AG09319 (cell line): Measurements from ENCODE around the gene ERC1.

Source experiments
- DNase-seq: peaks from one replicate; pipeline ENCODE4 v3.0.0-alpha.2; 2010; ENCODE audit warnings: low read depth; ENCODE audit errors: extremely low read depth
- CTCF ChIP-seq: IDR thresholded peaks from 2 replicates; pipeline ENCODE4 v1.5.1; 2011; ENCODE audit warnings: low read depth, mild to moderate bottlenecking, inconsistent platforms, low read length, moderate library complexity

ERC1 gene

GRCh38 chr12:1107669-1108068, 116.6 kb downstream of the ERC1 start:
- DNase-seq = no peak
- TF ChIP-seq CTCF = no peak

DNA sequence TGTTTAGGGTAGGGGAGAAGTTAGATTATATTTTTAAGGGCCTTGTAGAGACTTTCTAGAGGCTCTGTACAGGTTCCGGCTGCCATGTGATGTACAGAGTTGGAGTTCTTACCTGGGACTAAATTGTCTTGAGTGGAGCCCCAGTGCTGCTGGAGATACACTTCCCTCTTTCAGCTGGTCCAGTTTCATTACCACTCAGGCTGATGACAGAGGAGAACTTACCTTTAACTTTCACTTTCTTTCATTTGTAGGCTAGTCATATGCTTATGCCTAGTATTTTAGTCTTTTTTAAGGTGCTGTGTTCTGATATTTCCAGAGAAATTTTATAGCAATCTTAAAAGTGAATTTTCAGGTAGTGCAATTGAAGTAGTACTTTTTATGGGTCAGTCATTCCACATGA, 117.3 kb downstream of the ERC1 start:
- TF ChIP-seq CTCF = no peak
- no peak for DNase-seq

DNA sequence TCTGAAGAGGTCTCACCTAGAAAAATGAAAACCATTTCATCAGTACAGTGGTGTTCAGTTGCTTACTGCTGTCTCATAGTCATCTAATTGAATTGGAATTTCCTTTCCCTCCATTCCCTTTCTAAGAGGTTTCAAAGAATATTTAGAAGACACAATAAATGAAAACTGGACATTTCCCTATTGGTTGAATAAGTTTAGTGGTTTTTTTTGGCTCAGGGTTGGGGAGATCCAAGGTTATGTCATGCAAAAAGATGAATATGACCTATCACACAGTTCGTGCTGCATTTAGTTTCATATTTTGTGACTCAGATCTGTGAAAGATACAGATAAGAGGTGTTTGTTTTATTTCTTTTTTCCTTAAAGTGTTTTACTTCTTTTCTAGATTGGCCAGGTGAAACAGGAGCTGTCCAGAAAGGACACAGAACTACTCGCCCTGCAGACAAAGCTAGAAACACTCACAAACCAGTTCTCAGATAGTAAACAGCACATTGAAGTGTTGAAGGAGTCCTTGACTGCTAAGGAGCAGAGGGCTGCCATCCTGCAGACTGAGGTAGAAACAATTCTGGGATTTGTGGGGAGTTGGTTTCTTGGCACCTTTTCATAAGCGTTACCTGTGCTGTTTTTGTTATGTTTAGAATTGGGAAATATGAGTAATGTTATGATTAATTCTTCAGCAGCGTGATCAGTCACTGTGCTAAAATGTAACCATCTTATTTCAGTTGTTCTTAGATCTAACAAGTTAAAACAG, 124.6 kb downstream of the ERC1 start:
- no peak for DNase-seq
- no peak for TF ChIP-seq CTCF

DNA sequence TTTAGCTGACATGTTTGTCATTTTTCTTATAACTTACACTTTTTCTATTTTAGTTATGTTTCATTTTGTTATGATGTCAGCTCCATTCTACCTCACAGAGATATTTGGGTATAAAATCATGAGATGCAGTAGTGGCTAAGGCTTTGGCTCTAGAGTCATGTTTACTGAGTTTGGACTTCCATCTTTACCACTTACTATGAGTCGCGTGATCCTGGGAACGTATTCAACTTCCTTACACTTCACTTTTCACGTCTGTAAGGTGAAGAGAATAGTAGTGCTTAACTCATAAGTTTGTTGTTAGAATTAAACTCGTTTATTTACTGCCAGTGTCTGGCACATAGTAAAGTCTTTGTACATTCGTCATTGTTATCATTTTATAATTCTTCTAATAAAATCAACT, 126.3 kb downstream of the ERC1 start:
- DNase-seq = no peak
- no peak for TF ChIP-seq CTCF

- DNase-seq = peak; percentile 43
- peak; percentile 92 for TF ChIP-seq CTCF
Measured at GRCh38 chr12:1117970-1118563, 127.0 kb downstream of the ERC1 start.

GRCh38 chr12:1122786-1123185, 131.8 kb downstream of the ERC1 start:
- TF ChIP-seq CTCF = no peak
- no peak for DNase-seq

DNA sequence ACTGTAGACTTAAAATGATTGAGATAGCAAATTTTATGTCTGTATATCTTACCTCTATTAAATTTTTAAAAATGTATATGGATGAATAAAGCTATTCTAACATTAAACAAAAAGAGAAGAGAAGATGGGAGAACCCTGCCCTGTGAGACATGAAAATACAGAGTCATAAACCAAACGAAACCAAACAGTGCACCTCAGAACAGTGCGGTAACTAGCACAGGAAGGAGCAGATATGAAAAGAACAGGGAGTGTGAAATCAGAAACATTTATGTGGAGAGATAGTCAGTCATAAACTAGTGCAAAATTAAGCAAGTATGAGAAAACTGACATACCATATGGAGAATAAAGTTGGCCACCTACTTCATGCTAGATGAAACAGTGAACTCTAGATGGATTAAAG, 135.1 kb downstream of the ERC1 start:
- no peak for TF ChIP-seq CTCF
- no peak for DNase-seq
